ENCODE measurements around the gene ASB7.
A peak's percentile ranks its signal among the peaks of the same experiment; 100 is the strongest.

Gene ASB7

DNA sequence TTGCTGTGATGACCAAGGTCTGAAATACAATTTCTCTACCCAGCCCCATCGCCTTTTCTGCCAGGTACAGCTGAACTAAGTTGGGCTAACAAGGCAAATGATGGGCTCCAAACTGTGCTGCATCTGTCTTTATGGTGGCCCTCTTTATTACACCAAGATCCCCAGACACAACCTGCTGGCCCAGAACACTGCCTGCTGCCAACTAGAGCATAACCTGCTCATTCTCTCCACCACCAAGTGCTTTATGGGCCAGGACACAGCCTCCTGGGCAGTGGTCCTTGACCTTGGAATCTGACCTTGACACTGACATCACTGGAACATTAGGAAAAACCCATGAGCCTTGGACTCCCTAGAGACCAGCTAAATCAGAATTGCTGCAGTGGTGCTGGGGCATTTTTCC is 3.7 kb upstream of the ASB7 start:
- DNase-seq, result no peak

DNA sequence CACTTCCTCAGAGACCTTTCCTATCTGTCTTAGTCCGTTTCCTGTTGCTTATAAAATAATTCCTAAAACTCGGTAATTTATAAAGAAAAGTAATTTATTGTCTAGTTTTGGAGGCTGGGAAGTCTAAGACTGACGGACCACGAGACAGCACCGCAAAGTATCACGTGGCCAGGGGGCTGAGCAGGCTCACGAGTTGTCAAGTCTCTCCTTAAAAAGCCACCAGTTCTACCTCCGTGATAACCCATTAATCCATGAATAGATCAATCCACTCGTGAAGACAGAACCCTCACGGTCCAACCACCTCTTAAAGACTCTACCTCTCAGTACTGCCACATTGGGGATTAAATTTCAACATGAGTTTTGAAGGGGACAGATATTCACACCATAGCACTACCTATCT is 1.2 kb upstream of the ASB7 start:
- peak; percentile 56 to 68 for DNase-seq

DNA sequence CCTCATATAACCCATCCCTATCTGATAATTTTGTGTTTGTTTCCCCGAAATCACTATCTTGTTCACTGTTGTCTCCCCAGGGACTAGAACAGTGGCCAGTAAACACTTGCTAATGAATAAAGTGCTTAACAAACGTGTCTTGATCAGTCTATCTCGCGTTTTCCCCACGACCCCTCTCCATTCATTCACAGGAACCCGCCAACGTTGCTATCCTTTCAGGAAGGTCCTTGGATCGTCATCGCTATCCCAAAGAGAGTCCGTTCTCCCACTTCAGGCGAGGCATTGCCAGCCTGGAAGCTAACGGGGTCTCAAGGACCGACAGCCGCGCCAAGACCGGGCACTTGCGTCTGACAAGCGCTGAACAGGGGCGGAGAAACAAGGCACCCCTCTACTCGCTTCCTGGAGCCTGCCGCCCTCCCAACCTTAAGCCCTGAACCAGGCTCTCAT is 749 bp upstream of the ASB7 start:
- DNase-seq, result no peak

DNA sequence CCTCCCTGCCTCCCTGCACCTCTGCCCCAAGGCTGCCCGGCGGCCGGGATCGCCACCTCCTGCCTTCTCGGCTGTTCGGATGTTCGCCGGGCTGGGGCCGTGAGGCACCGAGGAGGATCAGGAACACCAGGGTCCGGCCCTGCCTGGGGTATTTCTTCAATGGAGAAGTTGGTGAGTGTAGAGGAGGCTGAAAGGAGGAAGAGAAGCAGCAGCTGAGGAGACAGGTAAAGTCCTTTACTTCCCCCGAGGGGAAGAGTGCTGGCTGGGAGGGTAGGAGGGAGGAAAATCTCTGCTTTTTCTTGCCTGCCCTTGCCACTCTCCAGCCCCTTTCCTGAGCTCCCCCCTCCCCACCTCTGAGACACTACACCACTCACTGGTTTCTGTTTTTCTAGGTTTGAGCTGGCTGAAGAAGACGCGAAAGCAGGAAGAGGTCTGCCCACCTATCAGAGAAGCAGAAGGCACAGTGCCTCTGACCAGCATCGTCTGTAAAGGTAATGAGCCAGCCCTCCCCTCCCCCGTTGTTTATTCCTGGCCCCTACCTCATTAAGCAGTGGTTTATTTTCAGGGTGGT is 519 bp downstream of the ASB7 start:
- peak in 1 of 2 donors; percentile 13 for DNase-seq

DNA sequence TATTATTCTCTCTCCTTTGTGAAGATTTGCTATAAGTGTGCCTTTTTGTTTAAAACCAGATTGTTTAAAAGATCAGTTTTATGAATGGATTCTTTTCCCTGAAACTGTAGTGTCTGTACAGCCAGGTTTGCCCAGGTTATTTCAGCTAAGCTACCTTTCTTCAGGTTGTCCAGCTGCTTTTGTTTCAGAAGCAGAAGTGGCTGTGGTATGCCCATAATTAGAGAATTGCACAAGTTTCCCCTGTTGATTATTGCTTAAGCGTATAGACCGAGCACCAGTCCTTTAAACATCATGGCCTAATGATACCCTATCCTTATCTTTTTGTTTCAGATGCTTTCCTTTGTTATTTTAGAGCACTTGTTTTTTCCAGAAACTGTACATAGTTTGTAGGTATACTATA is 10.2 kb downstream of the ASB7 start:
- DNase-seq, result peak; percentile 5 to 35

DNA sequence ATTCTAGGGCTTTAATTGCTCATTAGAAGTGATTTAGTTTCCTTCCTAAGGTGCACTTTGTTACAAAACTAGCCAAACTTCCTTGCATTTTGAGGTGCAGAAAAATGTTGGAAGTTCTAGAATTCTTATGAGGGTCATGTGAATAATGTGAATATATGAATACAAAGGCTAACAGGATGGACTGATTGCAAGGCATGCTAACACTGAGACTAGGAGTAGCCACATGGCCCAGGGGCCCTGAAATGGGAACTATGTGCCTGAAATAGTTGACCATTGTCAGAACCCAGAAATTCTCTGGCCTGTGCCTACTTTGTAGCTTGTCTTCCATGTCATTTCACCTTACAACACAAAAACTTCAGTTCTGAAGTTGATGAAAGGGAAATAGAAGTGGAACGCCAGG is 10.8 kb downstream of the ASB7 start:
- DNase-seq, result no peak

DNA sequence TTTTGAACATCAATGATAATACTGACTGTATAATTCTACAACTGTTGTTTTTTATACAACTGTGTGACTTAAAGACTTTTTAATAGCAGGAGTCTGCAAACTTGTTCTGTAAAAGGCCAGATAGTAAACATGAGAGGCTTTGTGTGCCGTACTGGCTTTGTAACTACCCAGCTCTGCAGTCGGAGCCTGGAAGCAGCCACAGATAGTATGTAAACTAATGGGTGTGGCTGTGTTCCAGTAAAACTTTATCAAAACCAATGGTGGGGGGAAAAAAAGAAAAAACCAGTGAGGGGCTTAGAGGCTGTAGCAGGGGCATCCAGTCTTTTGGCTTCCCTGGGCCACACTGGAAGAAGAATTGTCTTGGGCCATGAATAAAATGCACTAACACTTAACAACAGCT is 11.9 kb downstream of the ASB7 start:
- no peak for DNase-seq

DNA sequence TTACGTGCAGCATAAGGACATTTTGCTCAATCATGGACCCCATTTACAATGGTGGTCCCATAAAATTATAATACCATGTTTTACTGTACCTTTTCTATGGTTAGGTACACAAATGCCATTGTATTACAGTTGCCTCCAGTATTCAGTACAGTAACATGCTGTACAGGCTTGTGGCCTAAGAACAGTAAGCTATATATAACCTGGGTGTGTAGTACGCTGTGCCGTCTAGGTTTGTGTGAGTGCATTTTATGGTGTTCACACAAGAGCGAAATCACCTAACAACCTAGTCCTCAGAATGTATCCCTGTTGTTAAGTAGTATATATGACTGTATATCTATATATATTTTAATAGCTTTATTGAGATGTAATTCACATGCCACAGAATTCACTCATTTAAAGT is 12.5 kb downstream of the ASB7 start:
- DNase-seq, result no peak

DNA sequence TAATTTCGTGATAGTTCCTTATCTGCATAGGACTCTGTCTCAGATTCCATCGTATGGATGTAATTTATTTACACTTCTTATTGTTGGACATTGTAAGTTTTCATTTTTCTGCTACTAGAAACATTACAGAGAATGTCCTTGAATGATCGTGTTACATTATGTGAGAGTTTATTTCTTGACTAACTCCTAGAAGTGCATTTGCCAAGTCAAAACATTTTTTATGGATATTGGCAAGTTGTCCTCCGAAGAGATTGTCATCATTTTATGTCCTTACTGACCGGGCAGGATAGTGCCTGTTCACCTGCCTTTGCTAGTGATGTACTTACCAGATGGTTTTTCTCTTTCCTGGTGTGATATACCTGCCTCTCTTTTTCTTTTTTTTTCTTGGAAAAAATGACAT is 13.4 kb downstream of the ASB7 start:
- no peak for DNase-seq

DNA sequence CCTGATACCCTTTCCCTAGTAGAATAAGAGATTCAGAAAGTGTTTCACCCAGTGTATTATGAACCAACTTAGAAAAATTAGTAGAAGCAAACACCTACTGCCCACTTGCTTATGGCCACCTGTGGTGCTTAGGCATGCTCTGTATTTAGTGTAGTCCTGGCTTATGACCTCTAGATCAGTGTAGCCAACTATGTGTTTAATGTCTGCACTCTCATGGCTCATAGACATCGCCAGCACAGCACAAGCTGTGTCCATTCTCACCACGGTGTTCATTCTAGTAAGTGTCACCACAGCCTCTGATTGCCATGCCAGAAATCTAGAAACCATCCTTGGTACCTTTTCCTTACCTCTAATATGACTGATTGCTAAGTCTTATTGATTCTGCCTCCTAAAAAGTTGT is 14.3 kb downstream of the ASB7 start:
- DNase-seq, result no peak

DNA sequence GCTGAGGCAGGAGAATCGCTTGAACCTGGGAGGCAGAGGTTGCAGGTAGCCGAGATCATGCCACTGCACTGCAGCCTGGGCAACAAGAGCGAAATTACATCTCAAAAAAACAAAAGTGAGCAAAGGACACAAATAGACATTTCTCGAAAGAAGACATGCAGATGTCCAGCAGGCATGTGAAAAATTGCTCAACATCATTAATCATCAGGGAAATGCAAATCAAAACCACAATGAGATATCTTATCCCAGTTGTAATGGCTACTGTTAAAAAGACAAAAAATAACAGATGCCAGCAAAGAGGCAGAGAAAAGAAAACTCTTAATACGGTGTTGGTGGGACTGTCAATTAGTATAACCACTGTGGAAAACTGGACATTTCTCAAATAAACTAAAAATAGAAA is 20.9 kb downstream of the ASB7 start:
- DNase-seq, result peak; percentile 37 to 38

DNA sequence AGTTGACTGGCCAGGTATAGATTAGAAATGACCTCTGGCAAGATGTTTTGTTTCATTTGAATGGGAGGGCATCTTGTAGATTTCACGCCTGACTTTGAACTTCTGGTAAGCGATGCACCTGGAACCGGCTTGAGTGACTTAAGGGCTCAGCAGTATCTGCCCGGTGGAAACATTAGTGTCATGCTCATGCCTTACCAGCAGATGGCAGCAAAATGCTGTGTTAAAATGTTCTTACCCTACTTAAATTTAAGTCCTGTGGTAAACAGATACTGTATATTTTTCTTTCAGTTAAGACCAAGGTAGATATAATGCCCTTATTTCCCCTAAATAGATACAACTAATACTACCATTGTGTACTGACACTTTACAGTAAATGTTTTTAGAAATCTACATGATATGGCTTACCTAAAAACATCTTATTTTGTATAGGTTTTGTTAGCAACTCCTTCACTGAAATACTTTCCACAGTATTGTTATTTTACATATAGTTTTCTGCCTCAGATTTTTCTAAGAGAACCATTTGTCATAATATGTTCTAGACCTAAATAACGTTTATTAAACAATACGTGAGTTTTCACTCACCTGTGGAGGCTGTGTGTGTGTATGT is 25.5 kb downstream of the ASB7 start:
- peak; percentile 76 to 82 for DNase-seq

DNA sequence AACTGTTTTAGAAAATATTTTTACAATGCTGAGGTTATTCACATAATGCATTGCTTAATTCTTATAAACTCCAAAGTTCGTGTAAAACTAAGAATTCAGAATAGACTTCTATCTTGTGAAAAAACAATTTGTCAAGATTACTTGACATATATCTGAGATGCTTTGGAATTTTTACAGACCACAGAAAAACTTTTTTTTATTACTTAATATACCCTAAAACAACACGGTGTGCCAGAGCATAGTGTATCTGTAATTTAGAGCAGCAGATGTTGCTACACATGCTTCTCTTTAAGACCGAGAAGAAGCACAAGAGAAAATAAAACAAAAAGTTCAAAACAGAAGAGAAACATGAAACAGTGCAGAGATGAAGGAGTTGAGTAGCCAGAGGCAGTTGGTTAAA is 26.4 kb downstream of the ASB7 start:
- no peak for DNase-seq

DNA sequence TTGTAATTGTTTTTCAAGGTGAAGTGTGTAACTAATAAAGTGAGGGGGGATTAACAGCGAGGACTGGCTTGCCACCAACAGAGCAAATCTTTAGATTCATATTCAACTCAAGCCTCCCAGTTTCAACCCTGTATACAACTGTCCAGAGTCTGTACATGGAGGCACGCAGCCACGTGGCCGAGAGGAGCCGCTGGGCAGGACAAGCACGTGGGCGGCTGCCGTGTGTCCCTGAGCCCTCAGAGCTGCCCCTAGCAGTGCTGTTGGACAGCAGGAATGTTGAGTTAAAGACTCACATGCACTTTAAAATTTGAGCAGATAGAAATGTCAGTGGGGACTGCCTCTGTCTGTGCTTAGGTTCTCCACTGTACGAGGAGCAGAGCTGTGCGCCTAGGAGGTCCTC is 29.4 kb downstream of the ASB7 start:
- no peak for DNase-seq

DNA sequence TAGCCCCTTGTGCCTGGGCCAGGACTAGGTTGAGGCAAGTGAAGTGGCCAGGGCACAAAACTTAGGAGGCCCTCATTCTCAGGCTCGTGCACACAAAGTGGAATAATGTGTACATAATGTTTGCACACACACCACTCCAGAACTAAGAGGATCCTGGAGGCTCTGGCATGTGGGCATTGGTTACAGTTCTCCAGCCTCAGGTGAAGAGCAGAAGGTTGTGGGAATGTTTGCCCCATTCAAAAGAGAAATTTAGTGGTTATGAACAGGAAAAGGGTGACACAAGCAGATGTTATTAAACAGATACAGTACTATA is 31.3 kb downstream of the ASB7 start:
- no peak for DNase-seq

DNA sequence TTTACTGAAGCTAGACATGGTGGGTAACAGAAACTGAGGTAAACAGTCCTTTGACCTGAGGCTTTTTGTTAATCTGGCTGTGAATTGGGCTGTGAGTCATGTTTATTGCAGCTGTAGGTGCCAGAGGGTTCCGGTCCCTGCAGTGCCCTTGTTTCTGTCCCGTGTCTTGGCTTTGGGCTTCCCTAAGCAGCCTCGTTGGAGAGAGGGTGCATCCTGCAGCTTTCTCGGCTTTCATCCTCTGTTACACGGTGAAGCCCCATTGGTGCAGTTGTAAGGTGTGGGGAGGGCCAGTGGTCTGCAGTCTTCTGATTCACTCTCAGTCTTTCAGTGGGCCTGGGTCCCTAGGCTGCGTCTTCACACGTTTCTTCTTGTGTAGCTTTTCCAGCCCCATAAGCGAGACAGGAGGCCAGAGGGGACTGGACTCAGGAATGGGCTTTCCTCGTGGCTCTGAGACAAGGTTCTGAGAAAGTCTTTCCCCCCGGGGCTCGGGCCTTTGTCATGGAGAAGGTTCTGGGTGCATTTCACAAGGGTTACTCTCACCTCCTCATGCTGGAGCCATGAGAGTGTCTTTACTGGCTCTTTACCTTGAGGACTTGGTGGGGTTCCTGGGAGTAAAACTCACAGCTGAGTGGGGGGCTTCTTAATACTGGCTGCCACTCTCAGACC is 33.1 kb downstream of the ASB7 start:
- no peak for DNase-seq

DNA sequence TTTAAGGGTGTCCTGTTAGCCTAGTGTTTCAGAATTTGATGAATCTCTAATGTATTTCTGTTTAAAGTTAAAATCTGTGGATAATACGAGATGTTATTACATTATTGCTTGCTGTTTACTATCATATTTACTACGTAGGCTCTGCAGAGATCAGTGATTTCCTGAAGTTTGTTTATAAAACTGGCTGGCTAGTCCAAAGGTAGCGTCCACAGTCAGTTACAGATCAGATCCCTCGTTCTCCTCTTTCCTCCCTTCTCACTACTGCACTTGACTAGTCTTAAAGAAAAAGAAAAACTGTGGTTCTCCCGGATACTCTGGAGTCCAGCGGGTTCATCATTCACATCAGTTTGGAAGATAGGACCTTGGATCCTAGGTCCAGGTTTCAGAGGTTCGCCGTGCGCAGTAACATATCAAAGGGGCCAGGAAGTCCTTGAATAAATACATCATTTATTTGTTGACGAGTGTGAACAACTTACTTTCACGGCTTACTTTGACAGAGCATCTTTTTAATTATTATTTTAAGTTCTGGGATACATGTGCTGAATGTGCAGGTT is 35.9 kb downstream of the ASB7 start:
- no peak for DNase-seq

DNA sequence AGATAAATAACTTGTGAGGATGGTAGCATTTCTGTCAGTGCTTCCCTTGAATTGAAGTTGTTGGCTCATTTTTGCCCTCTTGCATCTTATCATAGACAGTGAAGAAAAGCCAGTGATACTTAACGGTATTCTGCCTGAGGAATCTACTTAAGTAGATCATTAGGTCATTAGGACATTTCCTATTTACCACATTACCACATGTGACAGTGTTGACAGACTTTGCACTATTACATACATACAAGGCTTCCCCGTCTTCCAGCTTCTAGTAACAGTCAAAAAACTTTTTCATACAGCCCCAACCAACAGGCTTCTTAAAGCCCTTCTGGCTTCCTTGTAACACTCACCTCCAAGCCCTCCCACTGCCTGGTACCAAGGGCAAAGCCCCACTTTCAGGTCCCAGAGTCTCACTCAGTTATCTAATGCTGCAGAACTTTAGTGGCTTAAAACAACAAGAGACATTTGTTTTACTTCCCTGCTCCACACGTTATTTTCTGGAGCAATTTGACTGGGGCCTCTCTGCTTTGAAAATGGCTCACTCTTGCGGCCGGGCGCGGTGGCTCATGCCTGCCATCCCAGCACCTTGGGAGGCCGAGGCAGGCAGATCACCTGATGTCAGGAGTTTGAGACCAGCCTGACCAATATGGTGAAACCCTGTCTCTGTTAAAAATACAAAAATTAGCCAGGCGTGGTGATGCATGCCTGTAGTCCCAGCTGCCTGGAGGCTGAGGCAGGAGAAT is 40.0 kb downstream of the ASB7 start:
- peak; percentile 70 to 89 for DNase-seq

DNA sequence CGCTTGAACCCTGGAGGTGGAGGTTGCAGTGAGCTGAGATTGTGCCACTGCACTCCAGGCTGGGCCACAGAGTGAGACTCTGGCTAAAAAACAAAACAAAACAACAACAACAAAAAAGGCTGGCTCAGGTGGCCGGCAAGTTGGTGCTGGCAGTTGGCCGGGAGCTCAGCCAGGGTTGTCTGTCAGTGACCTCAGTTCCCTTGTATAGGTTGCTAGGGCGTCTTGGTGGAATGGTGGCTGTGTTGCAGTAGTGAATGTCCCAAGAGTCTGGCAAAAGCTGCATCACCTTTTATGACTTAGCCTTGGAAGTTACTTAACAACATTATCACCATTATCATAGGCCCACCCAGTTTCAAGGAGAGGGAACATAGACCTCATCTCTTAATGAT is 40.6 kb downstream of the ASB7 start:
- peak in 1 of 2 donors; percentile 19 for DNase-seq

DNA sequence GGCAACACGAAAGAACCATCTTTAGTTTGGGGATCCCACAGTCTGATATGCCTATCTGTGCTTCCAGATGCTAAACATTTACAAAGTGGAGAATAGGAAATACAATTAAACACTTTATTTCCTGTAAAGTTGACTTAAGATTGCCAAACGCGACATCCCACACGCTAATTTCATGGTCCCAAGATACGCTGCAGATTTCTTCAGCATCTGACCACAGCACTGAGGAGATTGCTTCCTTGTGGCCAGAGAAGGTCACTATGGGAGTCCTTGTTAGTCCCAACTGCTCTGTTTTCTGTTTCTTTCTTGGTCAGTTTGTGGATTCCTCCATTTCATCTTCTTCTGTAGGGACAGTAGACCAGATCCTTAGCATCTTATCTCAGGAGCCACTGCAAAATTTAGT is 43.3 kb downstream of the ASB7 start:
- DNase-seq, result peak; percentile 83 to 87

DNA sequence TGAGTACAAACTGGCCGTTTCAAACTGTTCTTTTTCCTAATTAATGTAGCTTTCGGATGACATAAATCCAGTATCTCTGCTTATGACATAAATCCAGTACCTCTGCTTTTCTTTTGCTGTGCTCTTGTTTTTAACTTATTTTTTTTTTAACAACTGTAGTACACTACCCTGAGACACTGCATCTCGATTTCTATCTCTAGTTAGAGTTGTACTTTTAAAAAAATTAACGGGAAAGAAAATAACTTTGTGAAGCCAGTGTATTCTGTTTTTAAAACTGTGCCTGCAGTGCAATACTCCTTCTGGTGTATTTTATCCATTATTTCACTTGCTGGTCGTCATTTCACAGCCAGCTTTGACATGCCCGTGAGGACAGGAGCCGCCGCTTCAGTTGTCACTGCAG is 46.6 kb downstream of the ASB7 start:
- DNase-seq, result no peak

DNA sequence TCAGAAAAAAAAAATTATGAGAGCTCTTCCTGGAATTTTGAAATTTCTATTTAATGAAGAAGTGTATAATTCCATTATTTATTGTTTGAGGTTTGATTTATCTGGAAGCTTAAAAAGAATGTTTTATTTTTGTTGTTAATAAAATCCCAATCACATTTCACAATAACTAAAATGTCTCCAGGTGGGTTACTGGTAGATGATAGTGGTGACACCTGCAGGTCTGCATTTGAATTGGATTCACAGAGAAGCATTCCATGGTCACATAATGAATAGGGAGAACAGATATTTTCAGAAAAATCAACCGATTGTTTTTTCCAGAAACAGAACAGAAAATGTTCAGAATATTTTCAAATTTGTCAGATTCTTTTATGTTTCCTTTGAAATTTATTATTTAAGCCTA is 48.3 kb downstream of the ASB7 start:
- no peak for DNase-seq

DNA sequence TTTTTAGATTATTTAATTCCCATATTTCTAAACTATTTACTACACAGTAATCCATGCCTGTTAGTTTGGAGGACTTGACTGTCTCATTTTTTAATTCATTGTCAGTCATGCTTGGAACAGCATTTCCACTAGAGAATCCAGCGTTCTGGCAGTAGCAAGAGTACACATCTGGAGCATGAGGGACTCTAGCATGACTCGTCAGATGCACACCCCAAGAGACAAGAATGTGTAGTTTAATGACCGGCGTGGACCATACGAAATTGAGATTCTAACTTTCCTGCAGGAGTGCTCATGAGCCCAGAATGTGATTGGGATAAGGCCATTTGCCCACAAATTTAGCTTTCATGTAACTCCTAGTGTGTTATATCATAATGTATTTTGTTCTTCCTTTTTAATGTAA is 48.9 kb downstream of the ASB7 start:
- no peak for DNase-seq

DNA sequence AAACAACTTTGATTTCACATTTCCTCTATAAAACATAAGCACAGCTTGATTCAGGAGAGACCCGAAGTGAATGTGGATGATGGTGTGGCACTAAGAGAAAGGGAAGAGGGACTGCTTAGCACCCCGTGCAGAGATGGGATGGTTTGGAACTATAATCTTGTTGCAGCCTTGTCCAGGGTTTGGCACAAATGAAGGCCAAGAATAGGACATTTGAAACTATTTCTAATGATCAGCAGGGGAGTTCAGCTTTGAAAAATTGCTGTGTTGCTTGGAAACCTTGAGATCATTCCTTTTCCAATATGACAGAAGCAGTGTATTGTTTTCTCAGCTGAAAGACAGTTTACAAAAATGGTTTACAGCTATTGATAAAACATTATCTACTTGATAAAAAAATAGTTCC is 49.7 kb downstream of the ASB7 start:
- no peak for DNase-seq

Data from inflammatory macrophage (primary cell).